NK-92 treated with Interleukin-12 subunit alpha and Interleukin-12 subunit beta, amount 100 ng/mL, for 24 hours (cell line): ENCODE results near the gene HEXD.
"Not testable (repeated sequence)": the region's sequence is repeated elsewhere in the genome, so short reads cannot be mapped to it uniquely, and the experiment has no call there.

Experiments
- DNase-seq: peaks from one replicate; lab custom pipeline; 2025; lab: John Stamatoyannopoulos, UW

Gene HEXD

GRCh38 chr17:82458179-82458884 lies 40.2 kb downstream of the HEXD start, which contains the start of gene NARF:
Gene NARF (plus strand): TSS chr17:82458741. CDS start chr17:82458804, 63 bp downstream.
- peak; percentile 97 for DNase-seq

- no peak for DNase-seq
These were observed 40.8 kb downstream of the HEXD start for GRCh38 chr17:82458885-82459424.

GRCh38 chr17:82459936-82460335 lies 41.8 kb downstream of the HEXD start:
- not testable (repeated sequence) for DNase-seq

GRCh38 chr17:82461827-82462524 lies 43.8 kb downstream of the HEXD start:
- DNase-seq = no peak

GRCh38 chr17:82463391-82463790 lies 45.2 kb downstream of the HEXD start:
- DNase-seq = no peak

- DNase-seq = no peak
These were observed 45.9 kb downstream of the HEXD start for GRCh38 chr17:82463925-82464566.

- DNase-seq = no peak
These were observed 46.4 kb downstream of the HEXD start for GRCh38 chr17:82464567-82464929.

- DNase-seq = no peak
These were observed 47.0 kb downstream of the HEXD start for GRCh38 chr17:82465023-82465603.

GRCh38 chr17:82468692-82469091 lies 50.5 kb downstream of the HEXD start:
- no peak for DNase-seq

GRCh38 chr17:82470065-82470464 lies 51.9 kb downstream of the HEXD start:
- no peak for DNase-seq

GRCh38 chr17:82474223-82475010 lies 56.3 kb downstream of the HEXD start:
- DNase-seq = no peak

GRCh38 chr17:82475458-82475857 lies 57.3 kb downstream of the HEXD start:
- no peak for DNase-seq

- DNase-seq = no peak
These were observed 59.8 kb downstream of the HEXD start for GRCh38 chr17:82477934-82478333.

- no peak for DNase-seq
These were observed 61.5 kb downstream of the HEXD start for GRCh38 chr17:82479602-82480001.

GRCh38 chr17:82480318-82480717 lies 62.2 kb downstream of the HEXD start:
- DNase-seq = no peak

GRCh38 chr17:82483204-82483660 lies 65.1 kb downstream of the HEXD start:
- DNase-seq = no peak

- DNase-seq = no peak
These were observed 65.7 kb downstream of the HEXD start for GRCh38 chr17:82483836-82484235.

GRCh38 chr17:82486231-82487094 lies 68.3 kb downstream of the HEXD start:
- DNase-seq = no peak

- no peak for DNase-seq
These were observed 69.8 kb downstream of the HEXD start for GRCh38 chr17:82487910-82488309.

- no peak for DNase-seq
These were observed 71.0 kb downstream of the HEXD start for GRCh38 chr17:82489117-82489516.
